Fibroblast of skin of left biceps (primary cell): ENCODE data around the gene CASKIN2.

Source experiments
- DNase-seq, 2 experiments: peaks; one replicate each; pipeline ENCODE4 v3.0.0-alpha.2; 2013; ENCODE audit warnings: low read depth in 2 of 2

CASKIN2 gene, protein sequence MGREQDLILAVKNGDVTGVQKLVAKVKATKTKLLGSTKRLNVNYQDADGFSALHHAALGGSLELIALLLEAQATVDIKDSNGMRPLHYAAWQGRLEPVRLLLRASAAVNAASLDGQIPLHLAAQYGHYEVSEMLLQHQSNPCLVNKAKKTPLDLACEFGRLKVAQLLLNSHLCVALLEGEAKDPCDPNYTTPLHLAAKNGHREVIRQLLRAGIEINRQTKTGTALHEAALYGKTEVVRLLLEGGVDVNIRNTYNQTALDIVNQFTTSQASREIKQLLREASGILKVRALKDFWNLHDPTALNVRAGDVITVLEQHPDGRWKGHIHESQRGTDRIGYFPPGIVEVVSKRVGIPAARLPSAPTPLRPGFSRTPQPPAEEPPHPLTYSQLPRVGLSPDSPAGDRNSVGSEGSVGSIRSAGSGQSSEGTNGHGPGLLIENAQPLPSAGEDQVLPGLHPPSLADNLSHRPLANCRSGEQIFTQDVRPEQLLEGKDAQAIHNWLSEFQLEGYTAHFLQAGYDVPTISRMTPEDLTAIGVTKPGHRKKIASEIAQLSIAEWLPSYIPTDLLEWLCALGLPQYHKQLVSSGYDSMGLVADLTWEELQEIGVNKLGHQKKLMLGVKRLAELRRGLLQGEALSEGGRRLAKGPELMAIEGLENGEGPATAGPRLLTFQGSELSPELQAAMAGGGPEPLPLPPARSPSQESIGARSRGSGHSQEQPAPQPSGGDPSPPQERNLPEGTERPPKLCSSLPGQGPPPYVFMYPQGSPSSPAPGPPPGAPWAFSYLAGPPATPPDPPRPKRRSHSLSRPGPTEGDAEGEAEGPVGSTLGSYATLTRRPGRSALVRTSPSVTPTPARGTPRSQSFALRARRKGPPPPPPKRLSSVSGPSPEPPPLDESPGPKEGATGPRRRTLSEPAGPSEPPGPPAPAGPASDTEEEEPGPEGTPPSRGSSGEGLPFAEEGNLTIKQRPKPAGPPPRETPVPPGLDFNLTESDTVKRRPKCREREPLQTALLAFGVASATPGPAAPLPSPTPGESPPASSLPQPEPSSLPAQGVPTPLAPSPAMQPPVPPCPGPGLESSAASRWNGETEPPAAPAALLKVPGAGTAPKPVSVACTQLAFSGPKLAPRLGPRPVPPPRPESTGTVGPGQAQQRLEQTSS (N-terminal part only)

DNA sequence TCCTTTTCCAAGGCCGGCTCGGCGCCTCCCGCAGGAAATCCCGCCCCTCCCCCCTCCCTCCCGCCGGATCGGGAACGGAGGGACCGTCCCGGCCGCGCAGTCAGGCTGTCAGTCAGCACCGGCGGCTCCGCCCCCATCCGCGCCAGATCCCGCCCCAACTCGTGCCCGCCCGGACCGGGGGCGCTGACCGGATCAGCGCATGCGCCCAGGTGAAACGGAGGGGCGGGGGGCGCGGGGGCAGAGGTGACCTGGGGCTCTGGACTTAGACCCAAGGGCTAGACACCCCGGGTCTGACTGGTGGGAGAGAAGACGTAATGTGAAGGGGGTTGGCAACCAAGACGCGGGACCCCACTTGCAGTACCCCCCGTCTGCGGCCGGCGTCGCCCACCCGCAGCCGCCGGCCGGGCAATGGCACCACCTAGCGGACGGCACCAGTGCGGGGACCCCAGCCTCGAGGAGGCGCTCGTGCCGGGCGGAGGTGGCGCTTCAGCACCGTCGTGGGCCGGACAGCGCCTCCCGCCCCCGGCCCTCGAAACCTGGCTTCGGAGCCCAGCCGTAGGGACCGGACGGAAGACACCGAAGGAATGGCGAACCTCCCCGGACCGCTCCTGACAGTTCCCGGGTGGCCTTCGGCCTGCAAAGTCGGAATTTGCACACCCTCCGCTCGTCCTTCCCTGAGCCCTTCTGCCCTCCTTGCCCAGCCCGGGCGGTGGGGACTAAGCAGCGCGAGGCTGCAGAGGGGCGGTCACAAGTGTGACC is at the start of gene CASKIN2:
CASKIN2 (minus strand) TSS at position 42 of the 759 bp plus-strand sequence. CDS start 1,733 bp downstream, outside the sequence.
- DNase-seq, result peak; percentile 75 to 76

DNA sequence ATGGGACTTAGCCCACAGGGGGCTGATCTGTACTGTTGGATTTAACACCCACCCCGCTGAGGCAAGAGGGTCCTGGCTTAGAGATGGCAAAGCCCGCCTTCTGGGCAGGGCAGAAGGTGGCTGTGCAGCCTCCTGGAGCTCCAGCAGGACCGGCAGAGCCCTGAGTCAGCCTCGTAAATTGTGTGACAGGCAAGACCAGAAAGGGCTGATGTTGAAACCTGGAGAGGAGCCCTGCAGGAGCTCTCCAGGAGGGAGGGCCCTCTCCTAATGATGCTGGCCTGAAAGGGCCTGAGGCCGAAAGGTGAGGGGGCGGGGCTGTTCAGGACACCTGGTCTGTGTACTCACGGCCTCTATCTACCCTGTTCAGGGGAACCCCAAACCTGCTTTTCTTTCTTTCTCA is 49.7 kb upstream of the CASKIN2 start:
- no peak for DNase-seq

DNA sequence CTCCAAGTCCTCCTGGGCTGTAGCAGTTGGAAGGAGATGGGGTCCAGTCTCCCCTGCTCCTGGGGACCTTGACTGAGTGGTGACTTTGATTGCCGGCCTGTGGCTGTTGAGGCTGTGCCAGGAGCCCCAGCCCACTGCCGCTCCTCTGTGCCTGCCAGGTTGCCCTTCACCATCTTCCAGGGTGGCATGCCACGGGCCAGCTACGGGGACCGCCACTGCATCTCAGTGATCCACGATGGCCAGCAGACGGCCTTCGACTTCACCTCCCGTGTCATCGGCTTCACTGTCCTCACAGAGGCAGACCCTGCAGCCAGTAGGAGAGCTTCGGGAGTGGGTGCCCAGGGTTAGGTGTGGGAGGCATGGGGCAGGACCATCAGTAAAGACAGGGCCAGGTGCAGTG is 48.9 kb upstream of the CASKIN2 start:
- no peak for DNase-seq

DNA sequence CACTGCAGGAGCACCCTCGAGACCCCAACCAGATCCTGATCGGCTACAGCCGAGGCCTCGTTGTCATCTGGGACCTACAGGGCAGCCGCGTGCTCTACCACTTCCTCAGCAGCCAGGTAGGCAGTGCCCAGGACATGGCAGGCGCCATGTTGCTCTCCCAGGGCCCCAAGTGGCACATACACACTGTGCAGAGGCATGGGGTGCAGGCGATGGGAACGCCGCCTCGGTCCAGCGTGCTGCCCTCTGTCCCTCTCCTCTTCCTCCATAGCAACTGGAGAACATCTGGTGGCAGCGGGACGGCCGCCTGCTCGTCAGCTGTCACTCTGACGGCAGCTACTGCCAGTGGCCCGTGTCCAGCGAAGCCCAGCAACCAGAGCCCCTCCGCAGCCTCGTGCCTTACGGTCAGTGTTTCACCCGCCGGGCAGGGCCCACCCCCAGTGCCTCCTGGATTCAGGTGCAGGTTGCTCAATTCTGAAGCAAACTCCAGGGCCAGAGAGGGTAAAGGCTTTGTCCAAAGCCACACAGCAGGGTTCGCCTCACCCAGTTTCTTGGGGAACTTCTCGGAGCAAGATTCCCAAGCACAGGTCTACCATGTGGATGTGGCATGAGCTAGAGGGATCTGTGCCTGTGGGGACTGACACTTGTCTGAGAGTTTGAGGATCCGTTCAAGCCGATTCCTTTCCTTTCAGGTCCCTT is 47.9 kb upstream of the CASKIN2 start:
- DNase-seq, result no peak

DNA sequence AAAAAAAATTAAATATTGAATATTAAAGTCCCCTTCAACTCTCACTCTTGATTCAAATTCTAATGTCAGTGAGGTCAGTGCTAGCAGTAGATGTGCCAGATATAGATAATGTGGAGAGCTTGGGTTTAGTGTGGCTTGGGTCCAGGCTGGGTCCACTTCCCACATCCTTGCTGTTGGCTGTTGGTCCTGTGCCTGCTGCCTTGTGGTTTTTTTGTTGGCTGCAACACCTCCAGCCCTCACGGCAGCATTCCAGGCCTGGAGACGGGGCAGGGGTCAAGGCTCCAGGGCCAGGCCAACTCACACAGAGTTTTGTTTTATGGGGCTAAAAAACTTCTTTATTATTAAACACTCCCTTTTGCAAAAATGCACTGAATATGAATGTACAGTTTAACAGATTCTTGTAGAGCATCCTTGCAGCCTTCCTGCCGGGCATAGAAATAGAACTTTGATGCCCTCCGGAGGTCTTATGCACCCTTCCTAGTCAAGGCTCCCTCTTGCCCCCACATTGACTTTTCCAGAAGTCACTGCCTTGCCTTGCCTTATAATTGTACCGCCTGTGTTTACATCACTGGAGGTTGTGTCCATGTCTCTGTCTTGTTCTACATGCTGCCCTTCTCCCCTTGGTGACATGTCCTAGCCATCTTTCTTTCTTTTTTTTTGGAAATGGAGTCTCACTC is 46.7 kb upstream of the CASKIN2 start:
- DNase-seq, result no peak

DNA sequence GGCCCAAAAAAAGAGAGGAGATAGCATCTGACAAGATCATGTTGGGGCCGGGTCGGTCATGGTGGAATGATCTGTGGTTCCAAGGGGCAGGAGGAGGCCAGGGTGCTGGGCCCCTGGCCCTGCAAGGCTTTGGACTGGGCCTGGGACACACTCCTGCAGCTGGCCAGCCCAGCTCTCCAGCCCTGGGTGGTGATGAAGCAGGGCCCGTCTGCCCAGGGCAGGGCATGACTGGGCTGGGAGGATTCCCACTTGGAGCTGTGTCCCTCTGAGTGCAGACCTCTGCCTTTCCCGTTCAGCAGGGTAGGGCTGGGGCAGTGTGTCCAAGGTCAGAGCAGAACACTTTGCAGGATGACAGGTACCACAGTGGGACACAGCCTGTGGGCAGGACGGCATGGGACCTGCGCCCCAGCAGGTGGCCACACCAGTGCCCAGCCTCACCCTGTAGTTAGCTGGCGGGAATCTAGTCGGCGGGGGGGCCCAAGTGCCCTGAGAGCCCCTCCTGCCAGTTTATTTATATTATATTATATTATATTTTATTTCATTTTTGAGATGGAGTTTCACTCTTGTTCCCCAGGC is 44.7 kb upstream of the CASKIN2 start:
- no peak for DNase-seq

DNA sequence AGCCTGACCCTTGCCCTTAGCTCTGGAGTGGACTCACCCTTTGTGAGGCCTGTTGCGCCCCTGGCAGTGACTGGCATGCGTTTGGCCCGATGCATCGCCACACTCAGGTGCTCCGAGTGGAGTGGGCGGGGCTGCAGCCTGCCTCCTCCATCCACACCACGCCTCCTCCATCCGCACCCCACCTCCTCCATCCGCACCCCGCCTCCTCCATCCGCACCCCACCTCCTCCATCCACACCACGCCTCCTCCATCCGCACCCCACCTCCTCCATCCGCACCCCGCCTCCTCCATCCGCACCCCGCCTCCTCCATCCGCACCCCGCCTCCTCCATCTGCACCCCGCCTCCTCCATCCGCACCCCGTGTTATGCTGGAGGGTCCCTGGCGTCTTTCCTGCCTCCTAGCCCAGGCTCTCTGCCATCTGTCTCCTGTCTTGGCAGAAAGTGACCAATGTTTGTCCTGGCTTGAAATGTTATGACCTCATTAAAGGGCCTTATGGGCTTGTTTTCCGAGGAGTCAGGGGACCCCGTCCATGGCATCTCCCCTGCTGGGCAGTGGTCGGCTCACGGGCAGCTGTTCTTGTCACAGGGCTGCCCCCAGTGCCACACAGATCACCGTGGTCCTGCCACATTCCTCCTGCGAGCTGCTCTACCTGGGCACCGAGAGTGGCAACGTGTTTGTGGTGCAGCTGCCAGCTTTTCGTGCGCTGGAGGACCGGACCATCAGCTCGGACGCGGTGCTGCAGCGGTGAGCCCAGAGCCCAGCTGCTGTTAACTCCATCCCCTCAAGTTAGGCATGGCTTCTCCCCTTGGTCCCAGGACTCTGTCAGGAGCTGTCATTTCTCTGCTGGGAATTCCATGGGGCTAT is 43.6 kb upstream of the CASKIN2 start:
- DNase-seq, result no peak

DNA sequence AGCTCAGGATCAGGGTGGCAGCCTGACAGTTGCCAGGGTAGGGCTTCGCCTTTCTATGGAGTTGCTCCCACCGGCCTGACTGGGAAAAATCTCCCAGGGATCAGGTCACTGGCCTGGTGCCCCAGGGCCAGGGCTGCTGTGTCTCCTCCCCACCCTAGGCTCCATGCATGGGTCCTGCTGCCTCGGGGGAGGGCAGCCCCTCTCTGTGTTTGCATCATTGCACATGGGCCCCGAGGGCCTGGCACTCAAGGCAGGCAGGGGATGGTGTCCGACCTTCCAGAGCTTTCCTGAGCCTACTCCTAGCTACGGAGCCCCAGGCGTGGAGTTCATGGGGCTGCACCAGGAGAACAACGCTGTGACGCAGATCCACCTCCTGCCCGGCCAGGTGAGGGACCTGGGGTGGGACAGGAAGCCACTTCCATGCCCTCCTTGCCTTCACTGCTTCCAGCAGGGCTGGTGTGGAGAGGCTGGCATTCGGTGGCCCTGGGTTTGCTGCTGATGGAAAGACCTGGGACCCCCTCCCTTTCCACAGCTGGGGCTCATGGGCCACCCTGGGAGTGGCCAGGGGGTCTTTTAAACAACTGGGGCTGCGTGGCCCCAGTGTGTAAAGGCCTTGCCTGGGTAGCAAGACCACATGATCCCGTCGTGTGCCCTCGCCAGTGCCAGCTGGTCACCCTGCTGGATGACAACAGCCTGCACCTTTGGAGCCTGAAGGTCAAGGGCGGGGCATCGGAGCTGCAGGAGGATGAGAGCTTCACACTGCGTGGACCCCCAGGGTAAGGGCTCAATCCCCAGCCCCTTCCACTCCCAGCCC is 42.7 kb upstream of the CASKIN2 start:
- DNase-seq, result no peak

DNA sequence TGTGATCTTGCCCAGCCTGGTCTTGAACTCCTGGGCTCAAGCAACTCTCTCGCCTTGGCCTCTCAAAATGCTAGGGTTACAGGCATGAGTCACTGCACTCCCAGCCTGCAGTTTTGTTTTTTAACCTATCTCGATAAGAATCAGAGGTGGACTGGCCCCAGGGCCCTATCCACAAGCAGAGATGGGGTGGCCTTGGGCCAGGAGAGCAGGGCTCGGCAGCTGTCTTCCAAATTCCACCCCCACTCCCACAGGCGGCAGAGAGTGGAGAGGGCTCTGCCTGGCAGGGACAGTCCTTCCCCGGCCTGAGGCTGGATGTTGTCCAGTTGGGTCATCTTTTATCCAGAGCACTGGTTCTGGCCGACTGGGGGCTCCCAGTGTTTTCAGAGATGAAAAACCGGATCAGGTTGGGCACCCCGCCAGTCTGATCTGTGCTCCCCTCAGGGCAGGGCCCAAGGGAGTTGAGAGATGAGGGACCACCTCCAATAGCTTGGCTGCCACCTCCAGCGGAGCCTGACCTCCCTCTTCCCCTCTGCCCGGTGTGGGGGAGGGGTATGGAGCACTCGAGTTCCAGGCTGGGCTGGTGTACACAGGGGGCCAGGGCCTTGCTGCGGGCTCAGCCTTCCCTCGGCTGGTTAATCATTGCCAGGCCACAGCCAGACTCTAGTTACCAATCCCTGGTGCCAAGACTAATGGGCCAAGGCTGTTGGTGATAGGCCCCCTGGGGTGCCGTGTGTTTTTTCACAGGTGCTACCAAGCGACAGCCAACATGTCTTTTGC is 41.9 kb upstream of the CASKIN2 start:
- no peak for DNase-seq

DNA sequence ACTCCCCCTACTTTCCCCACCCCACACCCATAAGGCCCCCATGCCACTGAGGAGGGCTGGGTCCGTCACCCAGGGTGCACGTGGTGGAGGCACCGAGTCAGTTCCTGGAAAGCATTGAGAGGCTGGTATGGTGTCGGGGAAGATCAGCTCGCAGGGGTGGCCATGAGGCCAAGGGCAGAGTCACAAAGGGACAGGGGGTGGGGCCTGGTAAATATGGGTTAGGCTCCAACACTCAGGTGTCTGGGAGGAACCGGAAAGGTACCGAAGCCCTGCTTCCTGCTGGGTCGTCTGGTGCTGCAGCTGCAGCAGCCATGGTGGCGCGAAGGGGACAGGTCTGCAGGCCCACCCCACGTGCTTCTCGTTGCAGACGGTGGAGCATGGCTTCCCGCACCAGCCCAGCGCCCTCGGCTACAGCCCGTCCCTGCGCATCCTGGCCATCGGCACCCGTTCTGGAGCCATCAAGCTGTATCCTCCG is 40.4 kb upstream of the CASKIN2 start:
- no peak for DNase-seq

DNA sequence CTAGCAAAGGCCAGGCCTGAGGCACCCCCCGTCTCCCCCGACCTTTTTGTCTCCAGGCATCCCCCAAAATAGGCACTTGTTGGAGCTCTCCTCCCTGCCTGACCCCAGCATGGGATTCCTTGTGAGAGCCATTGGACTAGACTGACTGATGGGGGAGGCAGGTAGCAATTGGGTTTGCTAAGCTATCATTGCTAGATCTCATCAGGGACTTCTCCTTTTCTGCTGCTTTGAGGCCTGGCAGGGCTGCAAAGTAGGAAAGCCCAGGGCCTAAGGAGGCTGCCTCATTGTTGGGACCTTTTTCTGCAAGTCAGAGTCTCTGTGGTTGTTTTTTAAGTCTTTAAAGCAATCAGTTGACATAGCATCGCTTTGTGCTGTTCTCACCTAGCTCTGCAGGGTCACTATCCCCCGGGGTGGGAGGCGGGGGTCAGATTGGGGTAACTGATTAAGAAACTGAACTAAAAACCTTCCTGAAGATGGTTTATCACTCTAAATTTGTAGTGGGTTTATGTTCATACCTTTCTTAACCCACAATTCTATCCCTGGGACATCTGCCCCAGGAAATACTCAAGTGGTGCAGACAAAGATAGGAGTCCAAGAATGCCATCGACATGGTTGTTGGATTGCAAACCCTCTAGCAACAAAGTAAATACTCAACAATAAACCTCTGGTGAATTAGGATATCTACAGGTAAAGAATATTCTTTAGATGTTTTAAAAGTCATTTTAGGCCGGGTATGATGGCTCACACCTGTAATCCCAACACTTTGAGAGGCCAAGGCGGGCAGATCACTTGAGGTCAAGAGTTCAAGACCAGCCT is 38.2 kb upstream of the CASKIN2 start:
- DNase-seq, result no peak

DNA sequence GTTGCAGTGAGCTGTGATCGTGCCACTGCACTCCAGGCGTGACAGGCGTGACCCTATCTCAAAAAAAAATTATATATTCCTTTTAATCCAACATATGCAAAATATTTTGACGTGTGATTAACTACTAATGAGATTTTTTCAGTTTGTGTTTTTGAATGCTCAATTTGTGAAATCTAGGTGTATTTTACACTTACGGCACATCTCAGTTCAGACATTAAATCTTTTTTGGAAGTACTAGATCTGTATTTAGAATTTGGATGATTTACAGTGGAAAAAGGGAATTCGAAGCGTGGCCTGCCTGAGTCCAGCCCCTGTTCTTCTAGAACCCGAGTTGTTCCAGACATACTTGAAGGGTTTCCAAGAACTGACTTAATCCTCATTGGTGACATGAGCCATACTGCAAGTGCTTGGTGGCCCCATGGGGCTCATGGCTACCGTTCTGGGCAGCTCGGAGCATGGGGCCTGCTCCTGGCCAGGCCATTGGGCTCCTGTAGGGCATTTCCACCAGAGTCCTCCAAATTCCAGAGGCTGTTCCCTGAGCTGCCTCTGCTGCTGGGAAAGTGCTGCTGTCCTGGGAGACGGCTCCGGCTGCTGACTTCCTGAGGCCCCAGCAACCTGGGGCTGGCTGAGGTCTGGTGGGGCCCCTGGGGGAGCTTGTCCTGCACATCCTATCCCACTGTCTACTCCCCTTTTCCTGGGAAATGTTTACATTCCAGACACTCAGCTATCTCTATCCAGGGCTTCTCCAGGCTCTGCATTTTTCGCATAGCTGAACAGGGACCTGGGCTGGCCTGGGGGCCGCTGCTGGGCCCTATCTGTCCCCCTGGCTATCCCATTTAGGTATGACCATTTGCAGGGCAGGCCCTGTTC is 37.3 kb upstream of the CASKIN2 start:
- peak in 1 of 2 experiments; percentile 12 for DNase-seq

DNA sequence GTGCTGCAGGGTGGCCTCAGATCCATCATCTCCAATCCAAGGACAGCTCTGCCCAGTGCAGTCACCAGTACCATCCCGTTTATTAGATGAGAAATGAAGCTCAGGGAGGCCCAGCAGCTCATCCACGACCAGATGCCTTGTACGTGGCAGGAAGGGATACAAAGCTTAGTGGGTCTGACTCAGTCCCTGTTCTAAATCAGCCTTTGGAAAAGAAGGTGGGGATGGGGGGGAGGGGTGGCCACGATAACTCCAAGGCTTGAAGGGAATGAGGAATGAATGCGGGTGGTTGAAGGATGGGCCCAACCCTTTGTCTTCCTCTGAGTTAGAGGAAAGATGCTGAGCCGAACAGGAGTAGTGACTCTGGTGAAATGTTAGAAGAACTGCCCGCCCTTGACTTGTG is 35.9 kb upstream of the CASKIN2 start:
- no peak for DNase-seq

DNA sequence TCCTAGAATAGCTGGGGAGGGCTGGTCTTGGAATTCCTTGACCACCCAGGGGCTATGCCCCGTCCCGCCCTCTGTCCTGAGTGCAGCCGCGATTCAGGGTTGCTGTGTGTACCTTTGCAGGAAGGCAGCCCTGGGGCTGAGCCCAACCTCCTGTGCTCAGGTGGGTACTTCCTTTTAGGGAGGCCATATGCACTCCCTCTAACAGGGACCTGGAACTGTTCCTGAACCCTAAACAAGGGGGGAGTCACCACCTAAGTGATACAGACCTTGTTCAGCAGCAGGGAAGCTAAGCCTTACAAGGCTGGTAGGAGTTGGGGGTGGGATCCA is 34.8 kb upstream of the CASKIN2 start:
- DNase-seq, result no peak
